HEK293 (cell line): ENCODE data around the gene LAMC3.

Experiments
- ZNF324 ChIP-seq: fragments of 450-650 bp; formaldehyde crosslinking; IDR thresholded peaks from 2 replicates; pipeline ENCODE4 v1.5.1; 2016; ENCODE audit warnings: missing biosample characterization, missing genetic modification characterization
- ZNF521 ChIP-seq: fragments of 450-650 bp; formaldehyde crosslinking; IDR thresholded peaks from 2 replicates; pipeline ENCODE4 v1.5.1; 2017; ENCODE audit warnings: missing biosample characterization, mild to moderate bottlenecking, missing genetic modification characterization

GRCh38 chr9:131091352-131091992 is 82.5 kb downstream of the LAMC3 start:
- no peak for TF ChIP-seq ZNF521 (tag by site-specific recombination)
- TF ChIP-seq ZNF324 (tag by site-specific recombination) = no peak
